ENCODE data around the gene MLIP. TPM values are rescaled to one million over a fixed set of nuclear protein-coding genes. Genes with fewer than 3 reads are reported as not detected.

MLIP gene
- total RNA-seq, 1 donor: not detected

DNA sequence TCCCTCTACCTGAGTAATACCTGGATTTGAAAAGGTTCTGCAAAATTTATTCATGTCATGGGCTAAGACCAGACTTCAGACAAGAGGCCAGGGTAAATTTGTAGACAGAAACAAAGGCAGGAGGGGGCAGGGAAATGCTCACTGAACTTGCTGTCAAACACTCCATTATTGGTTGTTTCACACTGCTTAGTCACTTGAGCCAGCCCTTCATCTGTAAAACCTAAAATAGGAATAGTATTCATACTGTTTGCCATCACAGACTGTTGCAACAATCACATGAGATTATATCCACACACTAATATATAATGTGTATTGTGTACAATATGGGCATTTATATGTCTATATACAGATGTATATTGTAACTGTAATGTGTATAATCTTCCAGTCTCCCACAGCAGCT, 190.5 kb downstream of the MLIP start:
- no peak for DNase-seq (ENCODE audit: low read depth)
- TF ChIP-seq, protein P1, sequence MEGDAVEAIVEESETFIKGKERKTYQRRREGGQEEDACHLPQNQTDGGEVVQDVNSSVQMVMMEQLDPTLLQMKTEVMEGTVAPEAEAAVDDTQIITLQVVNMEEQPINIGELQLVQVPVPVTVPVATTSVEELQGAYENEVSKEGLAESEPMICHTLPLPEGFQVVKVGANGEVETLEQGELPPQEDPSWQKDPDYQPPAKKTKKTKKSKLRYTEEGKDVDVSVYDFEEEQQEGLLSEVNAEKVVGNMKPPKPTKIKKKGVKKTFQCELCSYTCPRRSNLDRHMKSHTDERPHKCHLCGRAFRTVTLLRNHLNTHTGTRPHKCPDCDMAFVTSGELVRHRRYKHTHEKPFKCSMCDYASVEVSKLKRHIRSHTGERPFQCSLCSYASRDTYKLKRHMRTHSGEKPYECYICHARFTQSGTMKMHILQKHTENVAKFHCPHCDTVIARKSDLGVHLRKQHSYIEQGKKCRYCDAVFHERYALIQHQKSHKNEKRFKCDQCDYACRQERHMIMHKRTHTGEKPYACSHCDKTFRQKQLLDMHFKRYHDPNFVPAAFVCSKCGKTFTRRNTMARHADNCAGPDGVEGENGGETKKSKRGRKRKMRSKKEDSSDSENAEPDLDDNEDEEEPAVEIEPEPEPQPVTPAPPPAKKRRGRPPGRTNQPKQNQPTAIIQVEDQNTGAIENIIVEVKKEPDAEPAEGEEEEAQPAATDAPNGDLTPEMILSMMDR (IDR thresholded peaks at IDR 0.05; ENCODE audit: insufficient read depth, low read depth, low read length): no peak

DNA sequence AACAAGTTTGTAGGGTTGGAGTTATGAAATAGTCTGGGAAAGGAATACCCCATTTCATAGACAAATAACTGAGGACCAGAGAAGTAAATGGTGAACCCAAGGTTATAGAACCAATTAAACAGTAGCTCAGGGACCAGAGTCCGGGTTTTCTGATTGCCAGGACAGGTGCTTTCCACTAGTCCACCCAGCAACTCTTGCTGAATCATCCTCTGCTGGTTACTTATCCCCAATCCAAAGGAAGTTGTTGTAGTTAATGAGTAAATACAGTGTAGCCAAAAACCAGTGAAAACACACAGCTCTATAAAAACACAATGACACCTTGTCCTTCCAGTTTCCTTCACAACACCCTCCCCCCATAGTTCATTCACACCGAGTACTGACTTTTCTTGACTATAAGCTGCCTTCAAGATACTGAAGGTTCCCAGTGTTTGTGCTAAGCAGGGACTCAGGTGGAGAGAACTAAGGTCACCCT, 196.2 kb downstream of the MLIP start:
- TF ChIP-seq, protein P1 (IDR thresholded peaks at IDR 0.05; ENCODE audit: insufficient read depth, low read depth, low read length): no peak
- no peak overlapping the region for H3K4me3 ChIP-seq (ENCODE audit: low read depth, low read length)
- no peak for DNase-seq (ENCODE audit: low read depth)

More for the DNA sequence above, 190.5 kb downstream of the MLIP start:
- no peak overlapping the region for H3K4me3 ChIP-seq (ENCODE audit: low read depth, low read length)

DNA sequence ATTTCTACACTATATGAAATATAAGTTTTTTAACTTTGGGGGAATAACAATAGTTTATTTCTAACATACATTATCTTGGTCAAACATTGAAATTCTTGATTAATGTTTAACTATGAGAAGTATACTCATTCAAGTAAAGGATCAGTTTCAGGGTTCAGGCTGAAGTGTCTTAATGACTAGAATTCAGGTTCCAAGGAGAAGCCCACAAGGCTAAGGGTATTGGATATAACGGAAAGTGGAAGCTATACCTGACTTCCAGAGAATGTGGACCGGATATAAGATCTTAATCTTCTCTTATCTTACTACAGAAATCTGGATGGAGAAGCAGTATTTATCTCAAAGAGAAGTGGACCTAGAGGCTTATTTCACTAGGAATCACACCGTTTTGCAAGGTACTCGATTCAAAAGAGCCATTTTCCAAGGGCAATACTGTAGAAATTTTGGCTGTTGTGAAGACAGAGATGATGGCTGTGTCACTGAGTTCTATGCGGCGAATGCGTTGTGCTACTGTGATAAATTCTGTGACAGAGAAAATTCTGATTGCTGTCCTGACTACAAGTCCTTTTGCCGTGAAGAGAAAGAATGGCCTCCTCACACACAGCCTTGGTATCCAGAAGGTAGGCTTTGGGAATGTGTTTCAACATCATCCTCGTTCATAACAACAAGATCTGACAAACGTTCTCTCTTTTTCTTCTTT, 197.2 kb downstream of the MLIP start, which contains the start of gene TINAG:
TINAG (plus strand) TSS at position 153 of the 697 bp plus-strand sequence; CDS start at position 263, 110 bp downstream.
- H3K4me3 ChIP-seq (ENCODE audit: low read depth, low read length): no peak within 1 kb of the TSS
- TF ChIP-seq, protein P1 (IDR thresholded peaks at IDR 0.05; ENCODE audit: insufficient read depth, low read depth, low read length): no peak
- no peak for DNase-seq (ENCODE audit: low read depth)

DNA sequence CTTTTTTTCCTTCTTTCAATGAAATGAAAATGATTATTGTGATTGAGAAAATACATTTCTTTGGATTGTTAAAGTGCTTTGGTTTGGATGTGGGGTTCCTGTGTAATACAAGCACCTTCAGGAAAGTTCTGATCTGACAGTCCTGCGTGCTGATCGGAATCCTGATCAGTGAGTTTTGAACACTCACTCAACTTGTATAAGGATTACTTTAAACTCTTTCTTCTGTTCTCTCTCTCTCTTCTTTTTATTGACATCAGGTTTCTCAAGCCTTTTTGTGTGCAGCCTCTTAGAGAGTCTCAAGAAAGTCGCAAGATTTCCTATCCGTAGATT, 197.7 kb downstream of the MLIP start:
- TF ChIP-seq, protein P1 (IDR thresholded peaks at IDR 0.05; ENCODE audit: insufficient read depth, low read depth, low read length): no peak
- DNase-seq (ENCODE audit: low read depth): no peak
- no peak overlapping the region for H3K4me3 ChIP-seq (ENCODE audit: low read depth, low read length)

DNA sequence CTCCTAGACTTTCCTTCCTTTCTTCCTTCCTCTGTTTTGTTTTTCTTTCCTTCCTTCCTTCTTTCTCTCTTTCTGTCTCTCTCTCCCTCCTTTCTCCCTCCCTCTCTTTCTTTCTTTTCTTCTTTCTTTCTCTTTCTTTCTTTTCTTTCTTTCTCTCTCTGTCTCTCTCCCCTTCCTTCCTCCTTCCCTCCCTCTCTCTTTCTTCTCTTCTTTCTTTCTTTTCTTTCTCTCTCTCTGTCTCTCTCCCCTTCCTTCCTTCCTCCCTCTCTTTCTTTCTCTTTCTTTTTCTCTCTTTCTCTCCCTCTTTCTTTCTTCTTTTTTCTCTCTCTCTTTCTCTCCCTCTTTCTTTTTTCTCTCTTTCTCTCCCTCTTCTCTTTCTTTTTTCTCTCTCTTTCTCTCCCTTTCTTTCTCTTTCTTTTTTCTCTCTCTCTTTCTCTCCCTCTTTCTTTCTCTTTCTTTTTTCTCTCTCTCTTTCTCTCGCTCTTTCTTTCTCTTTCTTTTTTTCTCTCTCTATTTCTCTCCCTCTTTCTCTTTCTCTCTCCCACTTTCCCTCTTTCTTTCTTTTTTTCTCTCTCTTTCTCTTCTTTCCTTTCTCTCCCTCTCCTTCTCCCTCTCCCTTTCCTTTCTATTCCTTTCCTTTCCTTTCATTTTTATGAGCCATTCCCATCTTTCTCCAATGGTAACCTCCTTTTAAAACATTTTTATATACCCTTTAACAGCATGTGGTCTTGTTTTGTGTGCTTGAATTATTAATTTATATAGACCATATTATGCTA, 199.3 kb downstream of the MLIP start:
- TF ChIP-seq, protein P1 (IDR thresholded peaks at IDR 0.05; ENCODE audit: insufficient read depth, low read depth, low read length): no peak
- no peak for DNase-seq (ENCODE audit: low read depth)
- no peak overlapping the region for H3K4me3 ChIP-seq (ENCODE audit: low read depth, low read length)

DNA sequence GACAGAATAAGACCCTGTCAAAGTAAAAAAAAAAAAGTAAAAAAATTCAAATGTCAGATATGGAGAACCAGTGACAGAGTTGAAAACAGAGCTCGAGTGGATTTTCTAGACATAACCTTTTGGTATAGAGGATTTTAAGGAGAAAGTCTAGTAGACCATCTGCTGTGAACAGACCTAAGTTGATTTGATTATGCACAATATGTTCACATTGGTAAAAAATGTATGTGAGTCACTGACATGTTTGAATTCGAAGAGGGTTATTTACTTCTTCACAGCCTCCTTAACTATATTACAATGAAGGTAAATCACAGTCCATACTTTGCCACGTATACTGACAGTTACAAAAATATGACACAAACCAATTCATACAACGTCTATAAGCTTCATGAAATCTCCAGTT, 204.4 kb downstream of the MLIP start:
- TF ChIP-seq, protein P1 (IDR thresholded peaks at IDR 0.05; ENCODE audit: insufficient read depth, low read depth, low read length): no peak
- no peak overlapping the region for H3K4me3 ChIP-seq (ENCODE audit: low read depth, low read length)
- no peak for DNase-seq (ENCODE audit: low read depth)

Other genes with a start within 250 kb of the MLIP start
- gene TINAG, start 197.0 kb downstream of the MLIP start, total RNA-seq: not detected in 2 replicates